ENCODE measurements around the gene CNTNAP2. TPM values are rescaled to one million over a fixed set of nuclear protein-coding genes. Genes with fewer than 3 reads are reported as not detected.

The CNTNAP2 gene
- total RNA-seq, 1 experiment from 2014 or later = 60.0 TPM

DNA sequence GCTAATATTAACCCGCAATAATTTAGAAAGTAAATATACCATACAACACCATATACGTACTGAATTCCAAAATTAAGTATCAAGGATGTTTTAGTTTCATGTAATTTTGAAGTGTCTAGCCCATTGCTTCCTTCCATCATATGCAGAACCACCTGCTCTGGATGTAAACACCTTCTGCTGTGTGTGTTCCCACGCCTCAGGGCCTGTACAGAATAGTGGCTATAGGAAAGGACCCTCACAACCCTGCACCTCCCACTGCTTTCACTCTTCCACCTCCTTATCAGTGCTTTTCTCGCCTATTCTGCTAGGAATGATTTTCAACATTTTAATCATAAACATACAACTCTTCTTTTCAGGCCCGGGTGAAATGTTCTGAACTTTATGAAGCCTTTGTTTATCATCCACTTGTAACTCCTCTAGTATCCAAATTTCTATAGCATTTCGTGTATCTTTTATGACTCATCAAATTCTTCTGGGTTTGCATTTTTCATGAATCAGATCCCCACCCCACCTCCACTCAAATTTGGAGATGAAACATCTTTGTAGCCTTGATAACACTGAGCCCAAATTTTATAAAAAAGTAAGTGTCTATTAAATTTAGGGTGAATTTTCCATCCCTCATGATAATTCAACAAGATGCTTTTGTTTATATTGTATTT lies 1367.2 kb downstream of the CNTNAP2 start:
- no peak for DNase-seq (ENCODE audit: low spot score)
- Histone ChIP-seq H3K9me3 (ENCODE audit: low read depth, low read length, poor library complexity, severe bottlenecking) (no peaks in the 10 kb centered on the region), H3K4me3 (ENCODE audit: low read depth, low read length, poor library complexity, severe bottlenecking) (no peak overlapping the region), H3K36me3 (ENCODE audit: insufficient read depth, low read length, poor library complexity, severe bottlenecking) (no peaks in the 10 kb centered on the region), H3K27me3 (replicated peaks; ENCODE audit: insufficient read depth, low read depth, low read length, poor library complexity) (no peaks in the 10 kb centered on the region), H3K27ac (ENCODE audit: low read depth, low read length, poor library complexity, severe bottlenecking) (no peak overlapping the region), H3K4me1 (ENCODE audit: insufficient read depth, low read length, poor library complexity, severe bottlenecking) (no peaks in the 10 kb centered on the region)
- POLR2A ChIA-PET (ENCODE audit: low non-redundant PET) = no interaction called here
- BruUV-seq (replicated peaks) = no TSS peak
- TF ChIP-seq EZH2 (IDR thresholded peaks at IDR 0.05; ENCODE audit: borderline replicate concordance, low read depth, low read length, poor library complexity, severe bottlenecking) = no peak
- TF ChIP-seq, protein P1, sequence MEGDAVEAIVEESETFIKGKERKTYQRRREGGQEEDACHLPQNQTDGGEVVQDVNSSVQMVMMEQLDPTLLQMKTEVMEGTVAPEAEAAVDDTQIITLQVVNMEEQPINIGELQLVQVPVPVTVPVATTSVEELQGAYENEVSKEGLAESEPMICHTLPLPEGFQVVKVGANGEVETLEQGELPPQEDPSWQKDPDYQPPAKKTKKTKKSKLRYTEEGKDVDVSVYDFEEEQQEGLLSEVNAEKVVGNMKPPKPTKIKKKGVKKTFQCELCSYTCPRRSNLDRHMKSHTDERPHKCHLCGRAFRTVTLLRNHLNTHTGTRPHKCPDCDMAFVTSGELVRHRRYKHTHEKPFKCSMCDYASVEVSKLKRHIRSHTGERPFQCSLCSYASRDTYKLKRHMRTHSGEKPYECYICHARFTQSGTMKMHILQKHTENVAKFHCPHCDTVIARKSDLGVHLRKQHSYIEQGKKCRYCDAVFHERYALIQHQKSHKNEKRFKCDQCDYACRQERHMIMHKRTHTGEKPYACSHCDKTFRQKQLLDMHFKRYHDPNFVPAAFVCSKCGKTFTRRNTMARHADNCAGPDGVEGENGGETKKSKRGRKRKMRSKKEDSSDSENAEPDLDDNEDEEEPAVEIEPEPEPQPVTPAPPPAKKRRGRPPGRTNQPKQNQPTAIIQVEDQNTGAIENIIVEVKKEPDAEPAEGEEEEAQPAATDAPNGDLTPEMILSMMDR (conservative IDR thresholded peaks at IDR 0.05; ENCODE audit: low read depth, low read length) = no peak
- CTCF ChIA-PET = no interaction called here
- intact Hi-C loops (cut with micrococcal nuclease; ENCODE audit: unreplicated experiment) = no loop called here

DNA sequence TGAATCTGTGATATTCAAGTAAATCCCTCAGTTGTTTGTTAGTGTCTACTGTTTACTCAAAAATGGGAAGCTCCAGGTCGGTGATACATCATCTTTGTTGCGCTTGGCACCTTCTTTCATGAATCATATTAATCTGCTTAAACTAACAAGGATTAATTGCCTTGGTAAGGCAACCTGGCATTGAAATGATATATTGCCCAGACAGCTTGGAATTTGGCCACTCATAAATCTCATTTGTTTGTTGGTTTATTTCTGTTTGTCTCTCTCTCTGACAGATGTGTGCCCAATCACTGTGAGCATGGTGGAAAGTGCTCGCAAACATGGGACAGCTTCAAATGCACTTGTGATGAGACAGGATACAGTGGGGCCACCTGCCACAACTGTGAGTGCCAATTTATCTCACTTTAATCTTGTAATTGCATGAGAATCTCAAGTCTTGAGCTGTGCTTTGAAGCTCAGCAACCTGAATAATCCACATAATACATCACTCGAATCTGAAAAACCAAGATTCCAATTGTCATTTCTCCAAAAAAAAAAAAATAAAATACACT lies 1369.1 kb downstream of the CNTNAP2 start:
- TF ChIP-seq EZH2 (IDR thresholded peaks at IDR 0.05; ENCODE audit: borderline replicate concordance, low read depth, low read length, poor library complexity, severe bottlenecking) = no peak
- TF ChIP-seq, protein P1 (conservative IDR thresholded peaks at IDR 0.05; ENCODE audit: low read depth, low read length) = no peak
- BruUV-seq (replicated peaks) = no TSS peak
- no peaks in the 10 kb centered on the region for H3K36me3 ChIP-seq (ENCODE audit: insufficient read depth, low read length, poor library complexity, severe bottlenecking)
- POLR2A ChIA-PET (ENCODE audit: low non-redundant PET) = no interaction called here
- CTCF ChIA-PET = no interaction called here
- intact Hi-C loops (cut with micrococcal nuclease; ENCODE audit: unreplicated experiment) = no loop called here
- H3K9me3 ChIP-seq (ENCODE audit: low read depth, low read length, poor library complexity, severe bottlenecking) = no peaks in the 10 kb centered on the region
- H3K4me3 ChIP-seq (ENCODE audit: low read depth, low read length, poor library complexity, severe bottlenecking) = no peak overlapping the region
- DNase-seq (ENCODE audit: low spot score) = no peak
- no peaks in the 10 kb centered on the region for H3K27me3 ChIP-seq (replicated peaks; ENCODE audit: insufficient read depth, low read depth, low read length, poor library complexity)
- H3K4me1 ChIP-seq (ENCODE audit: insufficient read depth, low read length, poor library complexity, severe bottlenecking) = no peaks in the 10 kb centered on the region
- no peak overlapping the region for H3K27ac ChIP-seq (ENCODE audit: low read depth, low read length, poor library complexity, severe bottlenecking)

DNA sequence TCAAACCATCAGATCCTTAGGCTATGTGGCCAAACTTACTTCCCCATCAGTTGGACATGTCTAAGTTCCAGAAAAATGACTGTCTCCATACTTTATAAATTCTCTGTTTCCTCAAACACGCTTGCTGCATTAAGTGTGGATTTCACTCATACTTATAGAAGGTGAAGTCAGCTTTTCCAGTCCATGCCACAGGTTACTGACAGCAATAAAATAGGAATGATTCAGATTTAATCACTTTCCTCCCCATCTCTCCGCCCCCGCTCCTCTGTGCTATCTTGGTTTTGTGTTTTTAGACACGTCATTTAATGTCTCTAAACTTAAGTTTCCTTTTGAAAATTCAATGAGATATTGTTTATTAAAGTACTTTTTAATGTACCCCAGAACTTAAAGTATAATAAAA lies 1376.0 kb downstream of the CNTNAP2 start:
- POLR2A ChIA-PET (ENCODE audit: low non-redundant PET) = no interaction called here
- no peak overlapping the region for H3K4me3 ChIP-seq (ENCODE audit: low read depth, low read length, poor library complexity, severe bottlenecking)
- CTCF ChIA-PET = no interaction called here
- intact Hi-C loops (cut with micrococcal nuclease; ENCODE audit: unreplicated experiment) = no loop called here
- BruUV-seq (replicated peaks) = no TSS peak
- no peaks in the 10 kb centered on the region for H3K9me3 ChIP-seq (ENCODE audit: low read depth, low read length, poor library complexity, severe bottlenecking)
- no peaks in the 10 kb centered on the region for H3K4me1 ChIP-seq (ENCODE audit: insufficient read depth, low read length, poor library complexity, severe bottlenecking)
- no peak overlapping the region for H3K27ac ChIP-seq (ENCODE audit: low read depth, low read length, poor library complexity, severe bottlenecking)
- TF ChIP-seq, protein P1 (conservative IDR thresholded peaks at IDR 0.05; ENCODE audit: low read depth, low read length) = no peak
- TF ChIP-seq EZH2 (IDR thresholded peaks at IDR 0.05; ENCODE audit: borderline replicate concordance, low read depth, low read length, poor library complexity, severe bottlenecking) = no peak
- DNase-seq (ENCODE audit: low spot score) = no peak
- no peaks in the 10 kb centered on the region for H3K27me3 ChIP-seq (replicated peaks; ENCODE audit: insufficient read depth, low read depth, low read length, poor library complexity)
- H3K36me3 ChIP-seq (ENCODE audit: insufficient read depth, low read length, poor library complexity, severe bottlenecking) = no peaks in the 10 kb centered on the region
